HEK293 (cell line): Measurements from ENCODE around the gene CAPNS1.

Experiments
- GLI2 ChIP-seq: fragments of 450-650 bp; formaldehyde crosslinking; IDR thresholded peaks from 2 replicates; pipeline ENCODE4; 2017; ENCODE audit warnings: missing biosample characterization, missing genetic modification characterization, low read depth, borderline replicate concordance
- IKZF3 ChIP-seq: fragments of 450-650 bp; IDR thresholded peaks from 2 replicates; pipeline ENCODE4 v1.5.0; 2018; ENCODE audit warnings: missing biosample characterization, mild to moderate bottlenecking, missing genetic modification characterization, moderate library complexity
- KLF10 ChIP-seq: fragments of 450-650 bp; IDR thresholded peaks from 2 replicates; pipeline ENCODE4 v1.5.1; 2018; ENCODE audit warnings: missing biosample characterization, mild to moderate bottlenecking, missing genetic modification characterization
- KLF16 ChIP-seq: fragments of 450-650 bp; formaldehyde crosslinking; IDR thresholded peaks from 2 replicates; pipeline ENCODE4 v1.5.1; 2017; ENCODE audit warnings: missing biosample characterization, missing genetic modification characterization
- KLF8 ChIP-seq: fragments of 450-650 bp; formaldehyde crosslinking; IDR thresholded peaks from 2 replicates; pipeline ENCODE4 v1.5.1; 2016; ENCODE audit warnings: missing biosample characterization, missing genetic modification characterization
- SETDB1 ChIP-seq: IDR thresholded peaks from one replicate; pipeline ENCODE4 v1.6.1; 2017; ENCODE audit warnings: mild to moderate bottlenecking, low read length, moderate library complexity, mixed read lengths; ENCODE audit not compliant: insufficient read length
- SP3 ChIP-seq: fragments of 450-650 bp; formaldehyde crosslinking; IDR thresholded peaks from 2 replicates; pipeline ENCODE4 v1.5.1; 2016; ENCODE audit warnings: missing biosample characterization, missing genetic modification characterization
- ZBTB7A ChIP-seq: fragments of 450-650 bp; formaldehyde crosslinking; IDR thresholded peaks from 2 replicates; pipeline ENCODE4 v1.5.1; 2016; ENCODE audit warnings: low read depth, missing biosample characterization, missing genetic modification characterization
- ZFP3 ChIP-seq: fragments of 450-650 bp; formaldehyde crosslinking; IDR thresholded peaks from 2 replicates; pipeline ENCODE4 v1.5.1; 2016; ENCODE audit warnings: low read depth, missing biosample characterization, missing genetic modification characterization
- ZIC2 ChIP-seq: fragments of 450-650 bp; formaldehyde crosslinking; IDR thresholded peaks from 2 replicates; pipeline ENCODE4 v1.5.1; 2016; ENCODE audit warnings: missing biosample characterization, missing genetic modification characterization
- ZNF112 ChIP-seq: fragments of 450-650 bp; formaldehyde crosslinking; IDR thresholded peaks from 2 replicates; pipeline ENCODE4 v1.5.0; 2017; ENCODE audit warnings: missing biosample characterization, missing genetic modification characterization
- ZNF174 ChIP-seq: fragments of 450-650 bp; formaldehyde crosslinking; IDR thresholded peaks from 2 replicates; pipeline ENCODE4 v1.5.0; 2017; ENCODE audit warnings: missing biosample characterization, mild to moderate bottlenecking, missing genetic modification characterization
- ZNF223 ChIP-seq: fragments of 450-650 bp; formaldehyde crosslinking; IDR thresholded peaks from 2 replicates; pipeline ENCODE4 v1.5.1; 2016; ENCODE audit warnings: missing biosample characterization, missing genetic modification characterization
- ZNF239 ChIP-seq: fragments of 450-650 bp; formaldehyde crosslinking; IDR thresholded peaks from 2 replicates; pipeline ENCODE4 v1.5.1; 2016; ENCODE audit warnings: missing biosample characterization, missing genetic modification characterization
- ZNF391 ChIP-seq: fragments of 450-650 bp; formaldehyde crosslinking; IDR thresholded peaks from 2 replicates; pipeline ENCODE4 v1.5.1; 2016; ENCODE audit warnings: low read depth, missing biosample characterization, missing genetic modification characterization, borderline replicate concordance
- ZNF510 ChIP-seq: fragments of 450-650 bp; formaldehyde crosslinking; IDR thresholded peaks from 2 replicates; pipeline ENCODE4 v1.5.1; 2018; ENCODE audit warnings: mild to moderate bottlenecking, missing genetic modification characterization, missing biosample characterization; ENCODE audit not compliant: insufficient replicate concordance
- ZNF549 ChIP-seq: fragments of 450-650 bp; IDR thresholded peaks from 2 replicates; pipeline ENCODE4 v1.5.1; 2018; ENCODE audit warnings: missing biosample characterization, missing genetic modification characterization, mild to moderate bottlenecking, inconsistent platforms, moderate library complexity
- ZNF558 ChIP-seq: fragments of 450-650 bp; formaldehyde crosslinking; IDR thresholded peaks from 2 replicates; pipeline ENCODE4 v1.5.1; 2016; ENCODE audit warnings: missing biosample characterization, missing genetic modification characterization
- ZNF571 ChIP-seq: fragments of 450-650 bp; formaldehyde crosslinking; IDR thresholded peaks from 2 replicates; pipeline ENCODE4 v1.5.0; 2017; ENCODE audit warnings: missing biosample characterization, missing genetic modification characterization
- ZNF701 ChIP-seq: fragments of 450-650 bp; formaldehyde crosslinking; IDR thresholded peaks from 2 replicates; pipeline ENCODE4 v1.5.1; 2016; ENCODE audit warnings: missing biosample characterization, missing genetic modification characterization
- ZNF76 ChIP-seq: fragments of 450-650 bp; formaldehyde crosslinking; IDR thresholded peaks from 2 replicates; pipeline ENCODE4; 2016; ENCODE audit warnings: low read depth, missing biosample characterization, missing genetic modification characterization, borderline replicate concordance
- ZNF768 ChIP-seq: fragments of 450-650 bp; formaldehyde crosslinking; IDR thresholded peaks from 2 replicates; pipeline ENCODE4 v1.5.1; 2018; ENCODE audit warnings: missing biosample characterization, mild to moderate bottlenecking, missing genetic modification characterization
- ZSCAN30 ChIP-seq: fragments of 450-650 bp; IDR thresholded peaks from 2 replicates; pipeline ENCODE4 v1.5.1; 2018; ENCODE audit warnings: missing biosample characterization, mild to moderate bottlenecking, missing genetic modification characterization, moderate library complexity
- TF ChIP-seq, protein P1 (sequence below): fragments of 450-650 bp; formaldehyde crosslinking; IDR thresholded peaks from 2 replicates; pipeline ENCODE4 v1.5.1; 2016; ENCODE audit warnings: missing biosample characterization, missing genetic modification characterization
- TF ChIP-seq, protein P2 (sequence below): fragments of 450-650 bp; formaldehyde crosslinking; IDR thresholded peaks from 2 replicates; pipeline ENCODE4 v1.5.1; 2016; ENCODE audit warnings: missing biosample characterization, missing genetic modification characterization
- TF ChIP-seq, protein P3 (sequence below): fragments of 450-650 bp; IDR thresholded peaks from 2 replicates; pipeline ENCODE4 v1.5.1; 2018; ENCODE audit warnings: missing biosample characterization, missing genetic modification characterization
- TF ChIP-seq, protein P4 (sequence below): fragments of 450-650 bp; formaldehyde crosslinking; conservative IDR thresholded peaks from 2 replicates; pipeline ENCODE4 v1.5.1; 2016; ENCODE audit warnings: low read depth, missing biosample characterization, missing genetic modification characterization
- TF ChIP-seq, protein P5 (sequence below): fragments of 450-650 bp; formaldehyde crosslinking; IDR thresholded peaks from 2 replicates; pipeline ENCODE4 v1.5.1; 2016; ENCODE audit warnings: missing biosample characterization, missing genetic modification characterization

The CAPNS1 gene

DNA sequence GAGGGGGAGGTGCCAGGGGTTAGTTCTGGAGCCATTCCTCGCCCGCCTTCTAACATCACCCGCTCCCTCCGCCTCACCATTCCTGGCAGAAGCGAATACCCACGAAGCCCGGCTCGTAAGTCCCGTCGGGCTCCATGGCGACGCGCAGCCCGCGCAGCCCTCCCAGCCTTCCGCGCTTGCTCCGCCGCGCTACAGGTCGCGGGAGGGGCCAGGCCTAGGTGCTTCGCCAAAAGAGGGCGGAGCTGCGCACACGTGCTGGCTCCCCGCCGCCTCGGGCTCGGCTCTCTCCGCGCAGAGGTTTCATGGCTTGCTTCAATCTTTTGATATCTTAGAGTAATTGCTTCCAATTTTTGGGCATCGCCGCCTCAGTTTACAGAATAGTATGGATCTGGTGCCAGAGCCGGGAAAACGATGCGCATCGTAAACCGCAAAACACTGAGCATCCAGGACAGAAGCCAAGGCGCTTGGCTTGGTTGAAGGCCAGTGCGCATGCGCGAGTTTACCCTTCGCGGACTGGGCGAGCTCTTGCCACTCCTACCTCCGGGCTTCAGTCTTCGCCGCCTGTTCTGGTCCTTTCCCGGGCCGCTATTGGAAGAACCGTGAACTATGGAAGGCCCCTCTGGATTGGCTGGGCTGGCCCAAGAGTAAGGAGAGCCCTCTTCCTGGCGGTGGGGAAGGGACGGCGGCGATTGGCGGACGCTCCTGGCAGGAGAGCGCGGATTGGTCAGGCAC lies 25.0 kb upstream of the CAPNS1 start, which contains the start of gene POLR2I (continued):
- TF ChIP-seq, protein P1, sequence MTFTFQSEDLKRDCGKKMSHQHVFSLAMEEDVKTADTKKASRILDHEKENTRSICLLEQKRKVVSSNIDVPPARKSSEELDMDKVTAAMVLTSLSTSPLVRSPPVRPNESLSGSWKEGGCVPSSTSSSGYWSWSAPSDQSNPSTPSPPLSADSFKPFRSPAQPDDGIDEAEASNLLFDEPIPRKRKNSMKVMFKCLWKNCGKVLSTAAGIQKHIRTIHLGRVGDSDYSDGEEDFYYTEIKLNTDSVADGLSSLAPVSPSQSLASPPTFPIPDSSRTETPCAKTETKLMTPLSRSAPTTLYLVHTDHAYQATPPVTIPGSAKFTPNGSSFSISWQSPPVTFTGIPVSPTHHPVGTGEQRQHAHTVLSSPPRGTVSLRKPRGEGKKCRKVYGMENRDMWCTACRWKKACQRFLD (tag by site-specific recombination) = no peak
- TF ChIP-seq ZNF223 (tag by site-specific recombination) (no peak), ZNF391 (peak; percentile 68; the same call in 1 of the 2 replicates), ZNF768 (no peak), ZNF239 (tag by site-specific recombination) (no peak), GLI2 (tag by site-specific recombination) (no peak), SETDB1 (peak; percentile 49), KLF16 (tag by site-specific recombination) (peak; percentile 100), ZNF174 (tag by site-specific recombination) (no peak), ZNF558 (no peak), KLF10 (peak; percentile 90), ZBTB7A (peak; percentile 88; the same call in 1 of the 2 replicates), SP3 (tag by site-specific recombination) (peak; percentile 56), ZNF701 (tag by site-specific recombination) (no peak), ZNF510 (tag by site-specific recombination) (no peak), IKZF3 (tag by site-specific recombination) (peak; percentile 99), ZIC2 (tag by site-specific recombination) (peak; percentile 26), ZFP3 (tag by site-specific recombination) (no peak), ZNF76 (tag by site-specific recombination) (peak; percentile 93), ZNF112 (tag by site-specific recombination) (no peak), KLF8 (tag by site-specific recombination) (peak; percentile 97), ZNF549 (no peak), ZNF571 (tag by site-specific recombination) (no peak), ZSCAN30 (tag by site-specific recombination) (peak; percentile 98)
- TF ChIP-seq, protein P2, sequence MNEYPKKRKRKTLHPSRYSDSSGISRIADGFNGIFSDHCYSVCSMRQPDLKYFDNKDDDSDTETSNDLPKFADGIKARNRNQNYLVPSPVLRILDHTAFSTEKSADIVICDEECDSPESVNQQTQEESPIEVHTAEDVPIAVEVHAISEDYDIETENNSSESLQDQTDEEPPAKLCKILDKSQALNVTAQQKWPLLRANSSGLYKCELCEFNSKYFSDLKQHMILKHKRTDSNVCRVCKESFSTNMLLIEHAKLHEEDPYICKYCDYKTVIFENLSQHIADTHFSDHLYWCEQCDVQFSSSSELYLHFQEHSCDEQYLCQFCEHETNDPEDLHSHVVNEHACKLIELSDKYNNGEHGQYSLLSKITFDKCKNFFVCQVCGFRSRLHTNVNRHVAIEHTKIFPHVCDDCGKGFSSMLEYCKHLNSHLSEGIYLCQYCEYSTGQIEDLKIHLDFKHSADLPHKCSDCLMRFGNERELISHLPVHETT = peak; percentile 90
- TF ChIP-seq, protein P3, sequence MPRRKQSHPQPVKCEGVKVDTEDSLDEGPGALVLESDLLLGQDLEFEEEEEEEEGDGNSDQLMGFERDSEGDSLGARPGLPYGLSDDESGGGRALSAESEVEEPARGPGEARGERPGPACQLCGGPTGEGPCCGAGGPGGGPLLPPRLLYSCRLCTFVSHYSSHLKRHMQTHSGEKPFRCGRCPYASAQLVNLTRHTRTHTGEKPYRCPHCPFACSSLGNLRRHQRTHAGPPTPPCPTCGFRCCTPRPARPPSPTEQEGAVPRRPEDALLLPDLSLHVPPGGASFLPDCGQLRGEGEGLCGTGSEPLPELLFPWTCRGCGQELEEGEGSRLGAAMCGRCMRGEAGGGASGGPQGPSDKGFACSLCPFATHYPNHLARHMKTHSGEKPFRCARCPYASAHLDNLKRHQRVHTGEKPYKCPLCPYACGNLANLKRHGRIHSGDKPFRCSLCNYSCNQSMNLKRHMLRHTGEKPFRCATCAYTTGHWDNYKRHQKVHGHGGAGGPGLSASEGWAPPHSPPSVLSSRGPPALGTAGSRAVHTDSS (tag by site-specific recombination) = no peak
- TF ChIP-seq, protein P4, sequence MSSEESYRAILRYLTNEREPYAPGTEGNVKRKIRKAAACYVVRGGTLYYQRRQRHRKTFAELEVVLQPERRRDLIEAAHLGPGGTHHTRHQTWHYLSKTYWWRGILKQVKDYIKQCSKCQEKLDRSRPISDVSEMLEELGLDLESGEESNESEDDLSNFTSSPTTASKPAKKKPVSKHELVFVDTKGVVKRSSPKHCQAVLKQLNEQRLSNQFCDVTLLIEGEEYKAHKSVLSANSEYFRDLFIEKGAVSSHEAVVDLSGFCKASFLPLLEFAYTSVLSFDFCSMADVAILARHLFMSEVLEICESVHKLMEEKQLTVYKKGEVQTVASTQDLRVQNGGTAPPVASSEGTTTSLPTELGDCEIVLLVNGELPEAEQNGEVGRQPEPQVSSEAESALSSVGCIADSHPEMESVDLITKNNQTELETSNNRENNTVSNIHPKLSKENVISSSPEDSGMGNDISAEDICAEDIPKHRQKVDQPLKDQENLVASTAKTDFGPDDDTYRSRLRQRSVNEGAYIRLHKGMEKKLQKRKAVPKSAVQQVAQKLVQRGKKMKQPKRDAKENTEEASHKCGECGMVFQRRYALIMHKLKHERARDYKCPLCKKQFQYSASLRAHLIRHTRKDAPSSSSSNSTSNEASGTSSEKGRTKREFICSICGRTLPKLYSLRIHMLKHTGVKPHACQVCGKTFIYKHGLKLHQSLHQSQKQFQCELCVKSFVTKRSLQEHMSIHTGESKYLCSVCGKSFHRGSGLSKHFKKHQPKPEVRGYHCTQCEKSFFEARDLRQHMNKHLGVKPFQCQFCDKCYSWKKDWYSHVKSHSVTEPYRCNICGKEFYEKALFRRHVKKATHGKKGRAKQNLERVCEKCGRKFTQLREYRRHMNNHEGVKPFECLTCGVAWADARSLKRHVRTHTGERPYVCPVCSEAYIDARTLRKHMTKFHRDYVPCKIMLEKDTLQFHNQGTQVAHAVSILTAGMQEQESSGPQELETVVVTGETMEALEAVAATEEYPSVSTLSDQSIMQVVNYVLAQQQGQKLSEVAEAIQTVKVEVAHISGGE (tag by site-specific recombination) = no peak; the same call in 1 of the 2 replicates
- TF ChIP-seq, protein P5, sequence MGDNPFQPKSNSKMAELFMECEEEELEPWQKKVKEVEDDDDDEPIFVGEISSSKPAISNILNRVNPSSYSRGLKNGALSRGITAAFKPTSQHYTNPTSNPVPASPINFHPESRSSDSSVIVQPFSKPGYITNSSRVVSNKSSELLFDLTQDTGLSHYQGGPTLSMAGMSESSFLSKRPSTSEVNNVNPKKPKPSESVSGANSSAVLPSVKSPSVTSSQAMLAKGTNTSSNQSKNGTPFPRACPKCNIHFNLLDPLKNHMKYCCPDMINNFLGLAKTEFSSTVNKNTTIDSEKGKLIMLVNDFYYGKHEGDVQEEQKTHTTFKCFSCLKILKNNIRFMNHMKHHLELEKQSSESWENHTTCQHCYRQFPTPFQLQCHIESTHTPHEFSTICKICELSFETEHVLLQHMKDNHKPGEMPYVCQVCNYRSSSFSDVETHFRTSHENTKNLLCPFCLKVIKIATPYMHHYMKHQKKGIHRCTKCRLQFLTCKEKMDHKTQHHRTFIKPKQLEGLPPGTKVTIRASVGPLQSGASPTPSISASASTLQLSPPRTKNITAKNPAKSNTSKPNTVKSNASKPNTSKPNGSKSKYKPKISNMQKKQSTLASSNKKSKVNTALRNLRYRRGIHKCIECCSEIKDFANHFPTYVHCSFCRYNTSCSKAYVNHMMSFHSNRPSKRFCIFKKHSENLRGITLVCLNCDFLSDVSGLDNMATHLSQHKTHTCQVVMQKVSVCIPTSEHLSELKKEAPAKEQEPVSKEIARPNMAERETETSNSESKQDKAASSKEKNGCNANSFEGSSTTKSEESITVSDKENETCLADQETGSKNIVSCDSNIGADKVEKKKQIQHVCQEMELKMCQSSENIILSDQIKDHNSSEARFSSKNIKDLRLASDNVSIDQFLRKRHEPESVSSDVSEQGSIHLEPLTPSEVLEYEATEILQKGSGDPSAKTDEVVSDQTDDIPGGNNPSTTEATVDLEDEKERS (tag by site-specific recombination) = no peak
